HG03066 (cell line): Measurements from ENCODE around the gene CKM.
"Not testable (repeated sequence)": the region's sequence is repeated elsewhere in the genome, so short reads cannot be mapped to it uniquely, and the experiment has no call there.

Source experiments
- ATAC-seq: cut with Tn5 transposase; IDR thresholded peaks from one replicate; pipeline ENCODE4 v1.9.1; 2021; ENCODE audit warnings: low read depth; ENCODE audit not compliant: unreplicated experiment

Gene CKM

GRCh38 chr19:45294291-45295029 is 28.2 kb downstream of the CKM start:
- ATAC-seq, result no peak

GRCh38 chr19:45293682-45294081 is 29.0 kb downstream of the CKM start:
- ATAC-seq, result no peak

- no peak for ATAC-seq
Observed at GRCh38 chr19:45291834-45292233, 30.8 kb downstream of the CKM start.

- ATAC-seq, result no peak
Observed at GRCh38 chr19:45290381-45290931, 32.2 kb downstream of the CKM start.

GRCh38 chr19:45283443-45284033 is 39.1 kb downstream of the CKM start:
- no peak for ATAC-seq

- no peak for ATAC-seq
Observed at GRCh38 chr19:45280471-45280961, 42.2 kb downstream of the CKM start.

GRCh38 chr19:45279587-45280192 is 43.0 kb downstream of the CKM start:
- ATAC-seq, result no peak

GRCh38 chr19:45278087-45278486 is 44.6 kb downstream of the CKM start:
- ATAC-seq, result no peak

- no peak for ATAC-seq
Observed at GRCh38 chr19:45276284-45276687, 46.4 kb downstream of the CKM start.

- no peak for ATAC-seq
Observed at GRCh38 chr19:45275370-45275971, 47.2 kb downstream of the CKM start.

- no peak for ATAC-seq
Observed at GRCh38 chr19:45273521-45273855, 49.2 kb downstream of the CKM start.

- no peak for ATAC-seq
Observed at GRCh38 chr19:45271735-45272108, 51.0 kb downstream of the CKM start.

- no peak for ATAC-seq
Observed at GRCh38 chr19:45271098-45271734, 51.5 kb downstream of the CKM start.

GRCh38 chr19:45269939-45270338 is 52.7 kb downstream of the CKM start:
- not testable (repeated sequence) for ATAC-seq

- ATAC-seq, result no peak
Observed at GRCh38 chr19:45267296-45267695, 55.4 kb downstream of the CKM start.

GRCh38 chr19:45265375-45265774 is 57.3 kb downstream of the CKM start:
- no peak for ATAC-seq

GRCh38 chr19:45264781-45265317 is 57.8 kb downstream of the CKM start:
- no peak for ATAC-seq

GRCh38 chr19:45263013-45263412 is 59.7 kb downstream of the CKM start:
- no peak for ATAC-seq

GRCh38 chr19:45262570-45262969 is 60.1 kb downstream of the CKM start:
- no peak for ATAC-seq

- ATAC-seq, result no peak
Observed at GRCh38 chr19:45258862-45259261, 63.8 kb downstream of the CKM start.

- ATAC-seq, result no peak
Observed at GRCh38 chr19:45256836-45257235, 65.8 kb downstream of the CKM start.
